NOMO-1 (cell line): Measurements from ENCODE around the gene DVL1.

Source experiments
- DNase-seq, 2 experiments: peaks; one replicate each; lab custom pipeline; 2025; ENCODE audit not compliant: unreplicated experiment in 2 of 2; lab: John Stamatoyannopoulos, UW

The DVL1 gene

DNA sequence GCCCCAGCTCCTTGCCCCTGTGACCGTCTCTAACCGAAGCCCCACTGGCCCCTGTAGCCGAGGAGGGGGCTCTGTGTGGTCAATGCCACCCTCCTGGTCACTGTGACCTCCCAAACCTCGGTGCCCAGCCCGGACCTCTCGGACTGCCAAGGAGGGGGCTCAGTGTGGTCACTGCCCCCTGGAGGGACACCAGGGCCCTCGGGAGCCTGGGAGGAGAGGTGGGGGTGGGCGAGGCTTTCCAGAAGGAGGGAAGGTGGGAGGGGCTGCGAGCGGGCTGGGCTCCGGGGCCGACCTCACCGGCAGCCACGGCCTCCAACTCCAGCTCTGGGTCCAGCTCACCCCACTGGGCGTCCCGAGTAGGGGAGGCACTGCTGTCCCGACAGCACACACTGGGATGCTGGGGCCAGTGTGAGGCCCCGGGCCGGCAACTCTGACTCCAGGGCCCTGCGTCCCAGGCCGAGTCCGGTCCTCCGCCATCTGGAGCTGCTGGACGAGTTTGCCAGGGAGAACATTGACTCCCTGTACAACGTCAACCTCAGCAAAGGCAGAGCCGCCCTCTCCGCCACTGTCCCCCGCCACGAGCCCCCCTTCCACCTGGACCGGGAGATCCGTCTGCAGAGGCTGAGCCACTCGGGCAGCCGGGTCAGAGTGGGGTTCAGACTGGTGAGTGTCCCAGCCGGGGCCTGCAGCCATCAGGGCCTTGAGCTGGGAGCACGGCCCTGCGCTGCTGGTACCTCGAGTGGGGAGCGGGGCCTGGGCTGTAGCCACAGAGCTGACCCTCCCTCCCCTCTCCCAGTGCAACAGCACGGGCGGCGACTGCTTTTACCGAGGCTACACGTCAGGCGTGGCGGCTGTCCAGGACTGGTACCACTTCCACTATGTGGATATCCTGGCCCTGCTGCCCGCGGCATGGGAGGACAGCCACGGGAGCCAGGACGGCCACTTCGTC, 62.6 kb downstream of the DVL1 start:
- no peak for DNase-seq

DNA sequence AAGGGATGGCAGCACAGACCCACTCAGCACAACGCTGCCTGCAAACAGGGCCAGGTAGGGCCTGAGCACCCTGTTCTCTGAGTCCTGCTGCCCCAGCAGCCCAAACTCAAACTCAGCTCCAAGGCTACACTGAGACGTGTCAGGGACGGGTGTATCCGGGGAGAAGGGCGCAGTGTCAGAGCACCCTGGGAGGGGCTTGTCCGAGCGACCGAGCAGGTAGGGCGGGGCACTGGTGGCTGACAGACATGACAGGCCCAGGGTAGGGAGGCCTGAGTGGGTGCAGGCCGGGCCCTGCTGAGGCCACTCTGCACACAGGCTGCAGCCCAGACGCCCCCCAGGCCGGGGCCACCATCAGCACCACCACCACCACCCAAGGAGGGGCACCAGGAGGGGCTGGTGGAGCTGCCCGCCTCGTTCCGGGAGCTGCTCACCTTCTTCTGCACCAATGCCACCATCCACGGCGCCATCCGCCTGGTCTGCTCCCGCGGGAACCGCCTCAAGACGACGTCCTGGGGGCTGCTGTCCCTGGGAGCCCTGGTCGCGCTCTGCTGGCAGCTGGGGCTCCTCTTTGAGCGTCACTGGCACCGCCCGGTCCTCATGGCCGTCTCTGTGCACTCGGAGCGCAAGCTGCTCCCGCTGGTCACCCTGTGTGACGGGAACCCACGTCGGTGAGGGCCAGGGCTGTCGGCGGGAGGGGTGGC, 63.5 kb downstream of the DVL1 start:
- no peak for DNase-seq
